Mesenchymal stem cell (in vitro differentiated cells and primary cell): ENCODE results near the gene WWOX.
A peak's percentile ranks its signal among the peaks of the same experiment; 100 is the strongest.

Source experiments
- DNase-seq: peaks from one replicate; pipeline ENCODE4 v3.0.0-alpha.2; 2013
- H2AFZ ChIP-seq: one replicate; pipeline ENCODE4 v1.6.1; 2013; ENCODE audit warnings: low read depth, mild to moderate bottlenecking, control low read depth, inconsistent platforms, low read length, moderate library complexity
- H2AK5ac ChIP-seq: 2 replicates; pipeline ENCODE4 v1.6.1; 2013; ENCODE audit warnings: low read length, moderate library complexity, mild to moderate bottlenecking, inconsistent platforms; ENCODE audit not compliant: severe bottlenecking
- H2BK120ac ChIP-seq: one replicate; pipeline ENCODE4 v1.6.1; 2013; ENCODE audit warnings: low read depth, mild to moderate bottlenecking, inconsistent platforms, low read length, moderate library complexity
- H2BK12ac ChIP-seq, 2 experiments: one replicate each; pipeline ENCODE4 v1.6.1; 2013; ENCODE audit warnings: inconsistent platforms in 2 of 2, low read length in 2 of 2, mild to moderate bottlenecking in 2 of 2, moderate library complexity in 2 of 2, control low read depth in 1 of 2
- H2BK15ac ChIP-seq: one replicate; pipeline ENCODE4 v1.6.1; 2013; ENCODE audit warnings: mild to moderate bottlenecking, low read depth, inconsistent platforms; ENCODE audit not compliant: poor library complexity, severe bottlenecking
- H2BK5ac ChIP-seq: 2 replicates; pipeline ENCODE4 v1.6.1; 2013; ENCODE audit warnings: low read depth, mild to moderate bottlenecking, low read length, control low read depth, inconsistent platforms; ENCODE audit not compliant: poor library complexity, severe bottlenecking
- H3K14ac ChIP-seq, 2 experiments: one replicate each; pipeline ENCODE4 v1.6.1; 2013; ENCODE audit warnings: inconsistent platforms in 2 of 2, low read length in 2 of 2, control low read depth in 1 of 2, mild to moderate bottlenecking in 1 of 2, moderate library complexity in 1 of 2
- H3K18ac ChIP-seq, 2 experiments: one replicate each; pipeline ENCODE4 v1.6.1; 2013; ENCODE audit warnings: inconsistent platforms in 2 of 2, low read length in 2 of 2, control low read depth in 1 of 2, low read depth in 1 of 2, mild to moderate bottlenecking in 1 of 2
- H3K23ac ChIP-seq, 2 experiments: one replicate each; pipeline ENCODE4 v1.6.1; 2013; ENCODE audit warnings: inconsistent platforms in 2 of 2, low read length in 2 of 2, mild to moderate bottlenecking in 2 of 2, moderate library complexity in 2 of 2, control low read depth in 1 of 2
- H3K27ac ChIP-seq: 2 replicates; pipeline ENCODE4 v1.5.1; 2013; ENCODE audit warnings: mild to moderate bottlenecking, moderate library complexity, low read length, control low read depth, inconsistent platforms; ENCODE audit not compliant: poor library complexity, severe bottlenecking
- H3K27me3 ChIP-seq, 2 experiments: 2 replicates each; pipeline versions ENCODE4 v1.6.1 to v1.7.0; 2013; ENCODE audit warnings: low read length in 2 of 2, mild to moderate bottlenecking in 2 of 2, moderate library complexity in 2 of 2, control low read depth in 1 of 2, inconsistent platforms in 1 of 2; ENCODE audit not compliant: control insufficient read depth in 1 of 2, insufficient read depth in 1 of 2
- H3K36me3 ChIP-seq, 2 experiments: 2 replicates each; pipeline versions ENCODE4 v1.6.1 to v1.7.0; 2013; ENCODE audit warnings: low read length in 2 of 2, control low read depth in 1 of 2, inconsistent platforms in 1 of 2, low read depth in 1 of 2, mild to moderate bottlenecking in 1 of 2; ENCODE audit not compliant: insufficient read depth in 2 of 2, control insufficient read depth in 1 of 2
- H3K4ac ChIP-seq, 2 experiments: one replicate each; pipeline ENCODE4 v1.6.1; 2013; ENCODE audit warnings: inconsistent platforms in 2 of 2, low read length in 2 of 2, mild to moderate bottlenecking in 2 of 2, moderate library complexity in 2 of 2, control low read depth in 1 of 2, low read depth in 1 of 2
- H3K4me1 ChIP-seq: 2 replicates; pipeline ENCODE4 v1.6.1; 2013; ENCODE audit warnings: low read depth, low read length, control low read depth; ENCODE audit not compliant: control insufficient read depth, insufficient read depth
- H3K4me2 ChIP-seq: 2 replicates; pipeline ENCODE4 v1.6.1; 2013; ENCODE audit warnings: low read length, mild to moderate bottlenecking, inconsistent platforms; ENCODE audit not compliant: poor library complexity, severe bottlenecking
- H3K4me3 ChIP-seq, 2 experiments: 2 replicates each; pipeline versions ENCODE4 v1.5.1 to v1.7.0; 2013; ENCODE audit warnings: low read length in 2 of 2, mild to moderate bottlenecking in 2 of 2, control low read depth in 1 of 2, low read depth in 1 of 2; ENCODE audit not compliant: insufficient read depth in 1 of 2
- H3K79me1 ChIP-seq: replicated peaks from 2 replicates; pipeline ENCODE4 v1.6.1; 2013; ENCODE audit warnings: mild to moderate bottlenecking, control low read depth, low read length, inconsistent platforms; ENCODE audit not compliant: poor library complexity, severe bottlenecking
- H3K9ac ChIP-seq: 2 replicates; pipeline ENCODE4 v1.7.0; 2013; ENCODE audit warnings: mild to moderate bottlenecking, low read length, moderate library complexity
- H3K9me3 ChIP-seq: 2 replicates; pipeline ENCODE4 v1.7.0; 2013; ENCODE audit warnings: mild to moderate bottlenecking, low read length; ENCODE audit not compliant: control insufficient read depth
- H4K8ac ChIP-seq: one replicate; pipeline ENCODE4 v1.6.1; 2013; ENCODE audit warnings: inconsistent platforms, mild to moderate bottlenecking, low read length, moderate library complexity
- H4K91ac ChIP-seq: one replicate; pipeline ENCODE4 v1.6.1; 2013; ENCODE audit warnings: mild to moderate bottlenecking, low read length, inconsistent platforms
- WGBS: methylation state at CpG from one replicate; pipeline ENCODE4 v1.1.7; 2013; ENCODE audit warnings: mixed read lengths; 5-methylcytosine and 5-hydroxymethylcytosine counted together

Gene WWOX

GRCh38 chr16:78795433-78795832, 696.0 kb downstream of the WWOX start:
- Histone ChIP-seq H2AFZ (no peak overlapping the region), H3K4me2 (no peak overlapping the region), H3K27me3 (no peaks in the 10 kb centered on the region), H2BK15ac (no peak overlapping the region), H3K18ac (no peak overlapping the region), H2BK12ac (no peak overlapping the region), H3K79me1 (no peaks in the 10 kb centered on the region), H3K14ac (no peak overlapping the region), H2AK5ac (no peak overlapping the region), H2BK5ac (no peak overlapping the region), H3K36me3 (no peaks in the 10 kb centered on the region), H4K8ac (no peak overlapping the region), H4K91ac (no peak overlapping the region), H3K4me1 (no peaks in the 10 kb centered on the region), H3K9ac (no peak overlapping the region), H3K4ac (no peak overlapping the region), H3K27ac (no peak overlapping the region), H3K4me3 (no peak overlapping the region), H3K9me3 (no peaks in the 10 kb centered on the region), H3K23ac (no peak overlapping the region), H2BK120ac (no peak overlapping the region)
- no peak for DNase-seq
- WGBS, result no CpG with 5 or more reads among the region's 1 CpG

- H3K4ac ChIP-seq, result no peak overlapping the region
- no peak overlapping the region for H3K23ac ChIP-seq
- H3K4me3 ChIP-seq, result no peak overlapping the region
- no peaks in the 10 kb centered on the region for H3K27me3 ChIP-seq
- H4K8ac ChIP-seq, result no peak overlapping the region
- no peak overlapping the region for H2BK15ac ChIP-seq
- no peaks in the 10 kb centered on the region for H3K36me3 ChIP-seq
- no peaks in the 10 kb centered on the region for H3K9me3 ChIP-seq
- H3K18ac ChIP-seq, result no peak overlapping the region
- no peak overlapping the region for H2BK120ac ChIP-seq
- H3K79me1 ChIP-seq, result no peaks in the 10 kb centered on the region
- no peaks in the 10 kb centered on the region for H3K4me1 ChIP-seq
- no peak overlapping the region for H3K27ac ChIP-seq
- 76% methylated on average over 3 of the region's 3 CpGs for WGBS
- DNase-seq, result peak; percentile 75
- H3K4me2 ChIP-seq, result no peak overlapping the region
- no peak overlapping the region for H3K14ac ChIP-seq
- no peak overlapping the region for H2BK12ac ChIP-seq
- H2AFZ ChIP-seq, result no peak overlapping the region
- no peak overlapping the region for H3K9ac ChIP-seq
- no peak overlapping the region for H2AK5ac ChIP-seq
- no peak overlapping the region for H2BK5ac ChIP-seq
- H4K91ac ChIP-seq, result no peak overlapping the region
These were observed 696.9 kb downstream of the WWOX start for GRCh38 chr16:78796221-78796866.

- no peak overlapping the region for H2BK15ac ChIP-seq
- WGBS, result 86% methylated on average over 5 of the region's 5 CpGs
- no peak overlapping the region for H3K4ac ChIP-seq
- no peaks in the 10 kb centered on the region for H3K27me3 ChIP-seq
- H3K9ac ChIP-seq, result no peak overlapping the region
- H4K91ac ChIP-seq, result no peak overlapping the region
- H2BK120ac ChIP-seq, result no peak overlapping the region
- H3K4me2 ChIP-seq, result no peak overlapping the region
- H2AFZ ChIP-seq, result no peak overlapping the region
- H3K18ac ChIP-seq, result no peak overlapping the region
- H3K36me3 ChIP-seq, result no peaks in the 10 kb centered on the region
- no peak overlapping the region for H2AK5ac ChIP-seq
- no peak for DNase-seq
- H3K23ac ChIP-seq, result no peak overlapping the region
- no peak overlapping the region for H2BK5ac ChIP-seq
- no peak overlapping the region for H3K14ac ChIP-seq
- H2BK12ac ChIP-seq, result no peak overlapping the region
- H3K79me1 ChIP-seq, result no peaks in the 10 kb centered on the region
- no peak overlapping the region for H4K8ac ChIP-seq
- no peaks in the 10 kb centered on the region for H3K9me3 ChIP-seq
- H3K27ac ChIP-seq, result no peak overlapping the region
- H3K4me1 ChIP-seq, result no peaks in the 10 kb centered on the region
- H3K4me3 ChIP-seq, result no peak overlapping the region
These were observed 700.0 kb downstream of the WWOX start for GRCh38 chr16:78799429-78799828.

DNA sequence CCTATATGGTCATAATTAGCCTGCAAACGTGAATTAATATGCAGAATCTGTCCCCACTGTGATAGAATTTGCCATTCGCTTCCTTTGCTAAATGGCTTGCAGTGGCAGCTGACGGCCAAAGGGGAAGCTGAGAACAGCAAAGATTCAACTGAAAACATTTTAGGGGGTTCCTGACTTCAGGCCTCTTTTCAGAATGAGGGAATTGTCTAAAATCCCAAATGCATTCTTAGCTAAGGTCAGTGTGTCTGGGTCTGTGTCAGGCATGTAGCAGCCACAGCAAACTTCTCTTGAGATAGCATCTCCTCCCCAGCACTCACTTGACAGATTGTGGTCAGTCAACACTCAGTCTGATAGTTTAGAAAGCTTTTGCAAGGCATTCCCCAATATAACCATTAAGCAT, 701.1 kb downstream of the WWOX start:
- 72% methylated on average over 3 of the region's 3 CpGs for WGBS

More for the DNA sequence above, 701.1 kb downstream of the WWOX start:
- Histone ChIP-seq H3K27ac (no peak overlapping the region), H3K4ac (no peak overlapping the region), H3K4me3 (no peak overlapping the region), H3K4me2 (no peak overlapping the region), H3K36me3 (no peaks in the 10 kb centered on the region), H3K27me3 (no peaks in the 10 kb centered on the region), H2BK12ac (no peak overlapping the region), H4K91ac (no peak overlapping the region), H3K79me1 (no peaks in the 10 kb centered on the region), H3K9me3 (no peaks in the 10 kb centered on the region), H3K14ac (no peak overlapping the region), H2AFZ (no peak overlapping the region), H3K4me1 (no peaks in the 10 kb centered on the region), H3K23ac (no peak overlapping the region), H3K9ac (no peak overlapping the region), H2BK5ac (no peak overlapping the region), H4K8ac (no peak overlapping the region), H3K18ac (no peak overlapping the region), H2BK120ac (no peak overlapping the region), H2AK5ac (no peak overlapping the region), H2BK15ac (no peak overlapping the region)
- no peak for DNase-seq
